Esophagus squamous epithelium (tissue), 4 donors: ENCODE measurements around the gene TMEM44.

ENCODE experiments used
- CTCF ChIP-seq, 6 experiments: fragments of 450-650 bp in 4 of 6; fragments of 200-600 bp in 2 of 6; sonication (generic) in 2 of 6; IDR thresholded peaks; one replicate each; pipeline ENCODE4 v1.5.1; 2016 to 2019; ENCODE audit warnings: antibody characterized with exemption in 6 of 6, mild to moderate bottlenecking in 4 of 6, moderate library complexity in 4 of 6
- POLR2A ChIP-seq, 4 donors: fragments of 450-650 bp; IDR thresholded peaks; one replicate each; pipeline ENCODE4 v1.6.1; 2017; ENCODE audit warnings: antibody characterized with exemption in 4 of 4, mild to moderate bottlenecking in 4 of 4, moderate library complexity in 3 of 4

- TF ChIP-seq CTCF (IDR thresholded peaks at IDR 0.05) (no peak), POLR2A (IDR thresholded peaks at IDR 0.05) (no peak)
Observed at GRCh38 chr3:194622621-194623340, 10.4 kb downstream of the TMEM44 start.
